ENCODE measurements around the gene WDR70.

- TF ChIP-seq CTCF (conservative IDR thresholded peaks at IDR 0.05; ENCODE audit: low read length) (no peak), EZH2phosphoT487 (IDR thresholded peaks at IDR 0.05; ENCODE audit: borderline replicate concordance) (no peak)
Observed at GRCh38 chr5:37375091-37375490, 4.0 kb upstream of the WDR70 start.

Data from Loucy (cell line).